22Rv1 (cell line): Measurements from ENCODE around the gene HOXD10.

ENCODE experiments used
- CTCF ChIP-seq: fragments of 450-650 bp; IDR thresholded peaks from 2 replicates; pipeline ENCODE4 v1.5.1; 2017; ENCODE audit warnings: mild to moderate bottlenecking
- ZFX ChIP-seq: fragments of 450-650 bp; IDR thresholded peaks from 2 replicates; pipeline ENCODE4 v1.6.1; 2017; ENCODE audit warnings: antibody characterized with exemption, borderline replicate concordance

- TF ChIP-seq ZFX (no peak), CTCF (no peak)
Measured at GRCh38 chr2:176146645-176147044, 30.1 kb downstream of the HOXD10 start.
